GM10248 (cell line): ENCODE data around the gene CACNA1I.

Experiments
- CTCF ChIA-PET: fragments of 300-600 bp; sonication (Branson Sonifier 250); formaldehyde crosslinking; extraction: SDS; loops from one replicate; lab custom pipeline; 2021; ENCODE audit warnings: antibody characterized with exemption; lab: Yijun Ruan, JAX
- POLR2A ChIA-PET: fragments of 350-650 bp; sonication (Branson Sonifier 250); formaldehyde crosslinking; extraction: SDS; loops from one replicate; lab custom pipeline; 2020; ENCODE audit warnings: antibody characterized with exemption; lab: Yijun Ruan, JAX
- DNase-seq: peaks from one replicate; pipeline ENCODE4 v3.0.0; 2012; ENCODE audit errors: extremely low spot score
- CTCF ChIP-seq: IDR thresholded peaks from 2 replicates; pipeline ENCODE4 v1.5.1; 2012; ENCODE audit warnings: mild to moderate bottlenecking, low read depth; ENCODE audit errors: extremely low read depth, missing control alignments, control extremely low read depth

Gene CACNA1I

DNA sequence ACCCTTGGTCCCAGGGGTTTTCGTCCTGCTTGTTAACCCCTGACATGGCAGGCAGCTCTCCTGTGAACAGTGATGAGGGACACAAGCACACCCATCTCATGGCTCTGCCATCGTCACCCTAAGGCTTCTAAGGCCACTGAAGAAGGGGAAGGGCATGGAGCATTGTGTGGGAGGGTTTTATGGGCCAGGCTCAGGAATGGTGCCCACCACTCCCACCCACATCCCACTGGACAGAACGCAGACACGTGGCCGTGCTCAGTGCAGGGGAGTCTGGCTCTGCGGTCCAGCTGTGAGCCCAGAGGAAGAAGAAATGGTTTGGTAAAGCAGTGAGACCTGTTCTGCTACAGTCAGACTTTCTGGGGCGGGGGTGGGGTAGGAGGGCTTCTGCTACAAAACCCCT, 130.0 kb downstream of the CACNA1I start:
- no peak for DNase-seq
- no peak for TF ChIP-seq CTCF
- POLR2A ChIA-PET: no interaction called here
- CTCF ChIA-PET: no interaction called here

DNA sequence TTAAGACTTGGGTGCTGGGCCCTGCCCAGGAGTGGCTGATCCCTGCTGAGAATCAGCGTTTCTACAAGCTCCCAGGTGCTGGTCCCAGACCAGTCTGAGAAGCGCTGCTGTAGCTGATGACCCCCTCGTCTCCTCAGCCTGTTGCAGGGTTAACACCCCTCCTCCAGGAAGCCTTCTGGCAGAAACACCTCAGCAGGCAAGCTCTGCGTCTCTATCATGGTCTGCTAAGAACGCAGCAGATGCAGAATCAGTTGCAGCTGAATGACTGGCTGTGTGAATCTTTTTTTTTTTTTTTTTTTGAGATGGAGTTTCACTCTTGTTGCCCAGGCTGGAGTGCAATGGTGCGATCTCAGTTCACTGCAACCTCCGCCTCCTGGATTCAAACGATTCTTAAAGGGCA, 132.5 kb downstream of the CACNA1I start:
- DNase-seq: no peak
- no peak for TF ChIP-seq CTCF
- ChIA-PET POLR2A (no interaction called here), CTCF (no interaction called here)

DNA sequence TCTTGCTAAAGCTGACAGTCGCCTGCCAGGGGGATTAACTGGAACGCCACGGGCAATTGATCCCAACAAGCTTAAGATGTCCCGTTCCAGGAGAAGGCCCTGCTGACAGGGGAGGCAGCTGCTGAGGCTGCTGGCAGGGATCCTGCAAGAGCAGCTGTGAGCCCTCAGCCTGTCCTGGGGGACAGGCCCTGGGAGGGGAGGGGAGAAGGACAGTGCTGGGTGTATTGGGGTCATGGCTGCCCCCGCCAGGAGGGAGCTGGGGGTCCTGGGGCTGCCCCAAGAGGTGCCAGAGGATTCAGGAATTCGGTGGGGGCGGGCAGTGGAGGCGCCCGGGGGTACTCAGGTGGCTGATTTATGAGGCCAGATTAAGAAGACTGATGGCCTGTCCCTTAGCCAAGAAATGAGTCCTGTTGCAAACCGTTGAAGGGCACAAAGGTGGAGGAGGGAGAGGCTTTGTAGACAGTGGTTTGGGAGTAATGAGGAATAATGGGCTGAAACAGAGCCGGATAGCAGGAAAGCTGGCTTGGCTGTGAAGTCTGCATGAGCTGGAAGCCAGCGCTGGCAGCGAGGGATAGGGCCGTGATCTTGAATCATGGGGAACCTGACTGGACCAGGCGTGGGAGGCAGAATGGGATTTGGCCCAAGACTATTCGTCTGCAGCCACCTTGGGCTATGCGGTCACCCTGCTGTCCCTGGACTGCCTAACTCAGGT, 133.5 kb downstream of the CACNA1I start:
- no peak for DNase-seq
- POLR2A ChIA-PET: no interaction called here
- TF ChIP-seq CTCF: no peak
- CTCF ChIA-PET: no interaction called here

- no peak for DNase-seq
- CTCF ChIA-PET: interaction anchor here (2.1 kb wide), 1 partner anchor 10 kb away, joined by 4 read pairs; no protein-coding TSS in a partner anchor
- TF ChIP-seq CTCF: no peak
- POLR2A ChIA-PET: no interaction called here
Measured at GRCh38 chr22:39705386-39705785, 134.8 kb downstream of the CACNA1I start.

DNA sequence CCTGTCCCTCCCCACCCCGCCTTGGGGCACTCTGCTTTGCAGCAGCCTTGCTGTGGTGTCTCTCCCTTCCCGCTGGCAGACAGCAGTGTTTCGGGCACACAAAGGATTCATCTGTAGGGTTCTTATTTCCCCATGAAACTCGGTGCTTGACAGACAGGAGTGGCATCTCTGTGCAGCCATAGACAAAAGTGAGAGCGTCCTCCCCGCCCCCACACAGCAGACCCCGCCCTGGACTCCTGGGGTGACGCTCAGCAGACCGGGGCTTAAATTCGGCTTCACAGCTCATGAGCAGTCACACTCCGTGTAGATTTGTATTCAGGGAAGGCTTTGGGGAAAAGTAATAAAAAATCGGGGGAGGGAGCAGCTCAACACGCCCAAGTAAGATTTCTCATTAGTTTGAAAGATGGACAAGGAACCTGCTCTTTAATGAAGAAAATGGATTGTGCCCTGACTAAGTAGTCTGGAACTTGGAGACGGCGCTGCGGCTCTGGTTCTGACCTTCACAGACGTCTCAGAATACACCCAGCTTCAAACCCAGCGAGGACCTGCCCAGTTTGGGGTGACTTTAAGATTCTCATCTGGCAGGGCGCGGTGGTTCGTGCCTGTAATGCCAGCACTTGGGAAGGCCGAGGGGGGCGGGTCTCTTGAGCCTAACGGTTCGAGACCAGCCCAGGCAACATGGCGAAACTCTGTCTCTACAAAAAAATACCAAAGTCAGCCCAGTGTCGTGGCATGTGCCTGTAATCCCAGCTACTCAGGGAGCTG, 136.0 kb downstream of the CACNA1I start:
- ChIA-PET CTCF (interaction anchor here (2.1 kb wide), 1 partner anchor 9 kb away, joined by 4 read pairs; no protein-coding TSS in a partner anchor), POLR2A (no interaction called here)
- no peak for TF ChIP-seq CTCF

GRCh38 chr22:39707351-39707750, 136.8 kb downstream of the CACNA1I start:
- CTCF ChIA-PET: no interaction called here
- POLR2A ChIA-PET: no interaction called here
- DNase-seq: no peak
- TF ChIP-seq CTCF: no peak

More for the DNA sequence above, 136.0 kb downstream of the CACNA1I start:
- DNase-seq: no peak
